ENCODE data around the gene CHST8. TPM values are rescaled to one million over a fixed set of nuclear protein-coding genes. Genes with fewer than 3 reads are reported as not detected.

Gene CHST8
- total RNA-seq, 1 experiment from 2014 or later = 33.5 TPM

DNA sequence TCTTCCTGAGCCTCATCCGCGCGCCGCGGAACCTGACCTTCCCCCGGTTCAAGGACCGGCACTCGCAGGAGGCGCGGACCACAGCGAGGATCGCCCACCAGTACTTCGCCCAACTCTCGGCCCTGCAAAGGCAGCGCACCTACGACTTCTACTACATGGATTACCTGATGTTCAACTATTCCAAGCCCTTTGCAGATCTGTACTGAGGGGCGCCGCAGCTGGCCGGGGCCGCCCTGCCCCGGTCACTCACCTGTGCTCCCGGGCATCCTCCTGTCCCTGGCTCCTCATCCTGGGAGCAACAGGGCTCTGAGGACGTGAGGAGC is 151.1 kb downstream of the CHST8 start:
- ChIA-PET POLR2A (no interaction called here), CTCF (interaction anchor here (0.8 to 1.0 kb wide), 2 partner anchors 356 to 357 kb away, joined by 3 to 4 read pairs; no protein-coding TSS in a partner anchor)
- DNase-seq (ENCODE audit: low spot score) (no peak), ATAC-seq (no peak)
- Mint-ChIP-seq H3K9me3 (no peaks in the 10 kb centered on the region), H3K4me3 (no peak overlapping the region), H3K27ac (no peak overlapping the region), H3K4me1 (no peaks in the 10 kb centered on the region), H3K36me3 (no peaks in the 10 kb centered on the region), H3K27me3 (ENCODE audit: low read depth) (no peaks in the 10 kb centered on the region; the same call in 1 of the 2 replicates)
- TF ChIP-seq ZNF121 (CRISPR knock-in tag; IDR thresholded peaks at IDR 0.05) (no peak), NR1H2 (CRISPR knock-in tag; IDR thresholded peaks at IDR 0.05) (no peak), FOXK1 (CRISPR knock-in tag; IDR thresholded peaks at IDR 0.05) (no peak), KAT7 (CRISPR knock-in tag; IDR thresholded peaks at IDR 0.05; ENCODE audit: borderline replicate concordance) (no peak), ZNF423 (CRISPR knock-in tag; IDR thresholded peaks at IDR 0.05) (no peak), TEAD4 (CRISPR knock-in tag; IDR thresholded peaks at IDR 0.05) (no peak)
- TF ChIP-seq, protein P1, sequence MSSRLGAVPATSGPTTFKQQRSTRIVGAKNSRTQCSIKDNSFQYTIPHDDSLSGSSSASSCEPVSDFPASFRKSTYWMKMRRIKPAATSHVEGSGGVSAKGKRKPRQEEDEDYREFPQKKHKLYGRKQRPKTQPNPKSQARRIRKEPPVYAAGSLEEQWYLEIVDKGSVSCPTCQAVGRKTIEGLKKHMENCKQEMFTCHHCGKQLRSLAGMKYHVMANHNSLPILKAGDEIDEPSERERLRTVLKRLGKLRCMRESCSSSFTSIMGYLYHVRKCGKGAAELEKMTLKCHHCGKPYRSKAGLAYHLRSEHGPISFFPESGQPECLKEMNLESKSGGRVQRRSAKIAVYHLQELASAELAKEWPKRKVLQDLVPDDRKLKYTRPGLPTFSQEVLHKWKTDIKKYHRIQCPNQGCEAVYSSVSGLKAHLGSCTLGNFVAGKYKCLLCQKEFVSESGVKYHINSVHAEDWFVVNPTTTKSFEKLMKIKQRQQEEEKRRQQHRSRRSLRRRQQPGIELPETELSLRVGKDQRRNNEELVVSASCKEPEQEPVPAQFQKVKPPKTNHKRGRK (CRISPR knock-in tag; IDR thresholded peaks at IDR 0.05; ENCODE audit: borderline replicate concordance) = no peak
- TF ChIP-seq, protein P2, sequence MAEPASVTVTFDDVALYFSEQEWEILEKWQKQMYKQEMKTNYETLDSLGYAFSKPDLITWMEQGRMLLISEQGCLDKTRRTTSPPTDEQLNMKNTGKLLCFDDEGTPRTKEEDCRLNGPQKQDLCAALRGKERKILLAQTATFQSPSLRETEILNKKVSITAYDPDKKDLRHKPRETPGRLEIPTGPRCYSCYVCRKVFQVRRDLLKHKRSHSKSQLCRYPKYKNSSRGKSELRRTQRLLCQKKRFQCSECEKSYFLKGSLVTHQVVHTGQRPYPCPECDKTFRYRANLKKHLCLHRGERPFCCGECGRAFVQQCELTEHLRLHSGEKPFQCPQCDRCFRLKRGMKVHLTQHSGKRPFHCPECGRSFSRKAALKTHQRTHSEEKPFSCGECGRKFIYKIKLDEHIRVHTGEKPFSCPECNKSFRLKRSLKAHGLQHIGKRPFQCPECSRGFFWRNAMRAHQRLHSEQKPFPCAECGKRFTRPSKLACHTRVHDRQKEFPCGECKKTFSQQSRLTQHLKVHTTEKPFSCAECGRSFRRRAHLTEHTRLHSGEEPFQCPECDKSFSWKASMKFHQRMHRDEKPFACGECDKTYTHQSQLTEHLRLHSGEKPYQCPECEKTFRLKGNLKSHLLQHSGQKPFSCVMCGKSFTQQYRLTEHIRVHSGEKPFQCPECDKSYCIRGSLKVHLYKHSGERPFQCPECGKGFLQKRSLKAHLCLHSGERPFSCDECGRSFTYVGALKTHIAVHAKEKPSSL (CRISPR knock-in tag; conservative IDR thresholded peaks at IDR 0.05) = no peak
- TF ChIP-seq, protein P3, sequence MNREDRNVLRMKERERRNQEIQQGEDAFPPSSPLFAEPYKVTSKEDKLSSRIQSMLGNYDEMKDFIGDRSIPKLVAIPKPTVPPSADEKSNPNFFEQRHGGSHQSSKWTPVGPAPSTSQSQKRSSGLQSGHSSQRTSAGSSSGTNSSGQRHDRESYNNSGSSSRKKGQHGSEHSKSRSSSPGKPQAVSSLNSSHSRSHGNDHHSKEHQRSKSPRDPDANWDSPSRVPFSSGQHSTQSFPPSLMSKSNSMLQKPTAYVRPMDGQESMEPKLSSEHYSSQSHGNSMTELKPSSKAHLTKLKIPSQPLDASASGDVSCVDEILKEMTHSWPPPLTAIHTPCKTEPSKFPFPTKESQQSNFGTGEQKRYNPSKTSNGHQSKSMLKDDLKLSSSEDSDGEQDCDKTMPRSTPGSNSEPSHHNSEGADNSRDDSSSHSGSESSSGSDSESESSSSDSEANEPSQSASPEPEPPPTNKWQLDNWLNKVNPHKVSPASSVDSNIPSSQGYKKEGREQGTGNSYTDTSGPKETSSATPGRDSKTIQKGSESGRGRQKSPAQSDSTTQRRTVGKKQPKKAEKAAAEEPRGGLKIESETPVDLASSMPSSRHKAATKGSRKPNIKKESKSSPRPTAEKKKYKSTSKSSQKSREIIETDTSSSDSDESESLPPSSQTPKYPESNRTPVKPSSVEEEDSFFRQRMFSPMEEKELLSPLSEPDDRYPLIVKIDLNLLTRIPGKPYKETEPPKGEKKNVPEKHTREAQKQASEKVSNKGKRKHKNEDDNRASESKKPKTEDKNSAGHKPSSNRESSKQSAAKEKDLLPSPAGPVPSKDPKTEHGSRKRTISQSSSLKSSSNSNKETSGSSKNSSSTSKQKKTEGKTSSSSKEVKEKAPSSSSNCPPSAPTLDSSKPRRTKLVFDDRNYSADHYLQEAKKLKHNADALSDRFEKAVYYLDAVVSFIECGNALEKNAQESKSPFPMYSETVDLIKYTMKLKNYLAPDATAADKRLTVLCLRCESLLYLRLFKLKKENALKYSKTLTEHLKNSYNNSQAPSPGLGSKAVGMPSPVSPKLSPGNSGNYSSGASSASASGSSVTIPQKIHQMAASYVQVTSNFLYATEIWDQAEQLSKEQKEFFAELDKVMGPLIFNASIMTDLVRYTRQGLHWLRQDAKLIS (CRISPR knock-in tag; IDR thresholded peaks at IDR 0.05; ENCODE audit: borderline replicate concordance) = no peak
- TF ChIP-seq, protein P4, sequence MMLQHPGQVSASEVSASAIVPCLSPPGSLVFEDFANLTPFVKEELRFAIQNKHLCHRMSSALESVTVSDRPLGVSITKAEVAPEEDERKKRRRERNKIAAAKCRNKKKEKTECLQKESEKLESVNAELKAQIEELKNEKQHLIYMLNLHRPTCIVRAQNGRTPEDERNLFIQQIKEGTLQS (CRISPR knock-in tag; conservative IDR thresholded peaks at IDR 0.05) = no peak
- TF ChIP-seq, protein P5, sequence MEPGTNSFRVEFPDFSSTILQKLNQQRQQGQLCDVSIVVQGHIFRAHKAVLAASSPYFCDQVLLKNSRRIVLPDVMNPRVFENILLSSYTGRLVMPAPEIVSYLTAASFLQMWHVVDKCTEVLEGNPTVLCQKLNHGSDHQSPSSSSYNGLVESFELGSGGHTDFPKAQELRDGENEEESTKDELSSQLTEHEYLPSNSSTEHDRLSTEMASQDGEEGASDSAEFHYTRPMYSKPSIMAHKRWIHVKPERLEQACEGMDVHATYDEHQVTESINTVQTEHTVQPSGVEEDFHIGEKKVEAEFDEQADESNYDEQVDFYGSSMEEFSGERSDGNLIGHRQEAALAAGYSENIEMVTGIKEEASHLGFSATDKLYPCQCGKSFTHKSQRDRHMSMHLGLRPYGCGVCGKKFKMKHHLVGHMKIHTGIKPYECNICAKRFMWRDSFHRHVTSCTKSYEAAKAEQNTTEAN (CRISPR knock-in tag; IDR thresholded peaks at IDR 0.05) = no peak
- TF ChIP-seq, protein P6, sequence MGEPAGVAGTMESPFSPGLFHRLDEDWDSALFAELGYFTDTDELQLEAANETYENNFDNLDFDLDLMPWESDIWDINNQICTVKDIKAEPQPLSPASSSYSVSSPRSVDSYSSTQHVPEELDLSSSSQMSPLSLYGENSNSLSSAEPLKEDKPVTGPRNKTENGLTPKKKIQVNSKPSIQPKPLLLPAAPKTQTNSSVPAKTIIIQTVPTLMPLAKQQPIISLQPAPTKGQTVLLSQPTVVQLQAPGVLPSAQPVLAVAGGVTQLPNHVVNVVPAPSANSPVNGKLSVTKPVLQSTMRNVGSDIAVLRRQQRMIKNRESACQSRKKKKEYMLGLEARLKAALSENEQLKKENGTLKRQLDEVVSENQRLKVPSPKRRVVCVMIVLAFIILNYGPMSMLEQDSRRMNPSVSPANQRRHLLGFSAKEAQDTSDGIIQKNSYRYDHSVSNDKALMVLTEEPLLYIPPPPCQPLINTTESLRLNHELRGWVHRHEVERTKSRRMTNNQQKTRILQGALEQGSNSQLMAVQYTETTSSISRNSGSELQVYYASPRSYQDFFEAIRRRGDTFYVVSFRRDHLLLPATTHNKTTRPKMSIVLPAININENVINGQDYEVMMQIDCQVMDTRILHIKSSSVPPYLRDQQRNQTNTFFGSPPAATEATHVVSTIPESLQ (CRISPR knock-in tag; IDR thresholded peaks at IDR 0.05) = no peak

Data from WTC11 (cell line).